Lower lobe of right lung (tissue), 2 donors: ENCODE data around the gene CEP104. TPM values are rescaled to one million over a fixed set of nuclear protein-coding genes. Genes with fewer than 3 reads are reported as not detected.
A peak's percentile ranks its signal among the peaks of the same experiment; 100 is the strongest.

ENCODE experiments used
- ATAC-seq, 2 donors: fragments of 200-7000 bp; cut with Tn5 transposase; one replicate each; pipeline ENCODE4 v1.9.1; 2020 to 2022; ENCODE audit warnings: mild to moderate bottlenecking in 2 of 2, moderate library complexity in 2 of 2
- DNase-seq: peaks from one replicate; pipeline ENCODE4 v3.0.0-alpha.2; 2020
- H3K27ac ChIP-seq: fragments of 200-600 bp; one replicate; pipeline ENCODE4 v1.8.0; 2022
- H3K27me3 ChIP-seq: fragments of 200-600 bp; one replicate; pipeline ENCODE4 v1.8.0; 2022; ENCODE audit warnings: low read depth
- H3K36me3 ChIP-seq: fragments of 200-600 bp; one replicate; pipeline ENCODE4 v1.8.0; 2022; ENCODE audit warnings: mild to moderate bottlenecking
- H3K4me1 ChIP-seq: fragments of 200-600 bp; one replicate; pipeline ENCODE4 v1.8.0; 2022
- H3K4me3 ChIP-seq: fragments of 200-600 bp; one replicate; pipeline ENCODE4 v1.8.0; 2022; ENCODE audit warnings: mild to moderate bottlenecking
- H3K9me3 ChIP-seq: fragments of 200-600 bp; one replicate; pipeline ENCODE4 v1.8.0; 2022
- intact Hi-C: fragments of 100-400 bp; cut with DNase I; formaldehyde crosslinking; loops from one replicate; pipeline ENCODE4 v1.11.0; 2022
- total RNA-seq: library from RNA; stranded (reverse); fragmentation: NEBNext Ultra II Directional; extraction: Animal tissue kit (Norgen Biotek cat#: 25700); gene quantifications from one replicate; pipeline ENCODE4 v1.2.1, GENCODE V29; 2021
- TF ChIP-seq, protein P1 (sequence below): fragments of 200-600 bp; IDR thresholded peaks from one replicate; pipeline ENCODE4 v1.8.0; 2022; ENCODE audit warnings: antibody characterized with exemption, mild to moderate bottlenecking
- donor health status: DM: no; HTN: yes; CAD: no; lungs with severe emphysema.

Gene CEP104
- total RNA-seq, 1 donor from 2014 or later: 53.9 TPM

DNA sequence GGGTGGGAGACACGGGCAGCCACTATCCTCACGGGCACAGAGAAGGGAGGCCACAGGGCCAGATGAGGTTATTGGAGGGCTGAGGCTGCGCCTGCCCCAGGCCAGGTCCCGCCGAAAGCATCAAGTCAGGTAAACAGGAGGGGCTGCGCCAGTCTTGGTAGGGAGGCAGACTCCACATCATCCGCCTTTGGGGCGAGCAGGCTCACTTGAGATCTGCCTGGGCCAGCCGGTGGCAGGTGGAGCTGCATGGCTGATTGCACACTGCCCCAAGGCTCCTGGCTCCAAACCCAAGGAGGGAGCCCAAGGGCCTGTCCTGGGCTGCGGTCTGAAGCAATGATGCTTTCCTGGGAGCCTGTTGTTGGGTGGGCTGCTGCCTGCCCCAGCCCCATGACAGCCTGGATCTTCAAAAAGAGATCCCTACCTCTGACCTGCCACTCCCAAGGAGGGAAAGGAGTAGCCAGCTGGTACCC, 79.9 kb downstream of the CEP104 start:
- TF ChIP-seq, protein P1, sequence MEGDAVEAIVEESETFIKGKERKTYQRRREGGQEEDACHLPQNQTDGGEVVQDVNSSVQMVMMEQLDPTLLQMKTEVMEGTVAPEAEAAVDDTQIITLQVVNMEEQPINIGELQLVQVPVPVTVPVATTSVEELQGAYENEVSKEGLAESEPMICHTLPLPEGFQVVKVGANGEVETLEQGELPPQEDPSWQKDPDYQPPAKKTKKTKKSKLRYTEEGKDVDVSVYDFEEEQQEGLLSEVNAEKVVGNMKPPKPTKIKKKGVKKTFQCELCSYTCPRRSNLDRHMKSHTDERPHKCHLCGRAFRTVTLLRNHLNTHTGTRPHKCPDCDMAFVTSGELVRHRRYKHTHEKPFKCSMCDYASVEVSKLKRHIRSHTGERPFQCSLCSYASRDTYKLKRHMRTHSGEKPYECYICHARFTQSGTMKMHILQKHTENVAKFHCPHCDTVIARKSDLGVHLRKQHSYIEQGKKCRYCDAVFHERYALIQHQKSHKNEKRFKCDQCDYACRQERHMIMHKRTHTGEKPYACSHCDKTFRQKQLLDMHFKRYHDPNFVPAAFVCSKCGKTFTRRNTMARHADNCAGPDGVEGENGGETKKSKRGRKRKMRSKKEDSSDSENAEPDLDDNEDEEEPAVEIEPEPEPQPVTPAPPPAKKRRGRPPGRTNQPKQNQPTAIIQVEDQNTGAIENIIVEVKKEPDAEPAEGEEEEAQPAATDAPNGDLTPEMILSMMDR: no peak
- peaks cover 35% of the 10 kb centered on the region for H3K36me3 ChIP-seq

GRCh38 chr1:3776231-3776961, 80.6 kb downstream of the CEP104 start:
- Histone ChIP-seq H3K27me3 (no peaks in the 10 kb centered on the region), H3K9me3 (no peaks in the 10 kb centered on the region), H3K36me3 (peaks cover 28% of the 10 kb centered on the region), H3K27ac (no peak overlapping the region), H3K4me3 (no peak overlapping the region), H3K4me1 (peaks cover 39% of the 10 kb centered on the region)
- intact Hi-C loops: no loop called here
- TF ChIP-seq, protein P1: no peak
- ATAC-seq: no peak
- DNase-seq: no peak

More for the DNA sequence above, 79.9 kb downstream of the CEP104 start:
- no peaks in the 10 kb centered on the region for H3K27me3 ChIP-seq
- no peaks in the 10 kb centered on the region for H3K9me3 ChIP-seq
- ATAC-seq (no peak), DNase-seq (no peak)
- H3K4me1 ChIP-seq: peaks cover 32% of the 10 kb centered on the region
- no peak overlapping the region for H3K4me3 ChIP-seq
- intact Hi-C loops: no loop called here
- no peak overlapping the region for H3K27ac ChIP-seq

- Histone ChIP-seq H3K4me1 (peaks cover 41% of the 10 kb centered on the region), H3K4me3 (no peak overlapping the region)
- peak; percentile 77 for DNase-seq
Measured at GRCh38 chr1:3775490-3776230, 81.4 kb downstream of the CEP104 start.

GRCh38 chr1:3774946-3775489, 82.0 kb downstream of the CEP104 start:
- ATAC-seq (no peak), DNase-seq (peak; percentile 46)
- no peaks in the 10 kb centered on the region for H3K9me3 ChIP-seq
- H3K4me1 ChIP-seq: peaks cover 41% of the 10 kb centered on the region
- H3K27ac ChIP-seq: no peak overlapping the region
- peaks cover 14% of the 10 kb centered on the region for H3K36me3 ChIP-seq
- TF ChIP-seq, protein P1: no peak
- intact Hi-C loops: no loop called here
- no peaks in the 10 kb centered on the region for H3K27me3 ChIP-seq
- no peak overlapping the region for H3K4me3 ChIP-seq

More at GRCh38 chr1:3775490-3776230, 81.4 kb downstream of the CEP104 start:
- H3K27ac ChIP-seq: no peak overlapping the region
- intact Hi-C loops: no loop called here
- H3K36me3 ChIP-seq: peaks cover 21% of the 10 kb centered on the region
- no peaks in the 10 kb centered on the region for H3K27me3 ChIP-seq
- ATAC-seq: peak in 1 of 2 donors; percentile 2
- no peaks in the 10 kb centered on the region for H3K9me3 ChIP-seq
- TF ChIP-seq, protein P1: peak; percentile 14

DNA sequence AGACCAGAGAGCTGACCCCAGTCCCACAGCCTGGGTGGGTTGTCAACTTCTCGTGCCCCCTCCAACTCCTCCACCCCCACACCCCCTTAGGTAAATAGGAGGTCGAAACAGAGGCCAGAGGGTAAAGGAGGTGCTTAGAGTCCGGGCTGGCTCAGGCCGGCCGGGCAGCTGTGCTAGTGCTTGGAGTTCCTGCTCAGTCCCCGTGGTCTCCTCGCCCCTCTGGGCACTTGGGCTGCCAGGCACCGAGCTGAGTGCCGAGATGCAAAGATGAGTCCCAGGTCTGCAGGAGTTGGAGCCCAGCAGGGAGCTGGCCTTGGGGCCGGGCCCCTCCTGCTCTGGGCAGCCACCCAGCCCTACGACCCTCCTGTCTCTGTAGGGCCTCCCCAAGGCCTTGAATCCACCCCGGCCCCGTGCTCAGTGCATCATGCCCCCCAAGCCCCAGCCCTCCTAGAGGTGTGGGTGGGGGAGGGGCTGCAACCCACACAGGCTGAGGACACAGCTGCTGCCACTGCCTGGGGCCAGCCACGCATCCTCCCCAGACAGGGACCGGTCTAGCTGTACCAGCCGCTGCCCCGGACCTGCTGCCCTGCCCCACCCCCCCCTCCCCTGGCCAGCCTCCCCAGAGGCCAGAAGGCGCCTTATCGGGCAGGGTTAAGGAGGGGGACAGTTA, 82.6 kb downstream of the CEP104 start:
- no peak for ATAC-seq
- DNase-seq: no peak
- peaks cover 41% of the 10 kb centered on the region for H3K4me1 ChIP-seq
- no peak overlapping the region for H3K4me3 ChIP-seq
- no peaks in the 10 kb centered on the region for H3K27me3 ChIP-seq
- peaks cover 8% of the 10 kb centered on the region for H3K36me3 ChIP-seq
- no peak overlapping the region for H3K27ac ChIP-seq
- TF ChIP-seq, protein P1: no peak
- intact Hi-C loops: no loop called here
- H3K9me3 ChIP-seq: no peaks in the 10 kb centered on the region
